ENCODE measurements around the gene PKN1.
"Not testable (repeated sequence)": the region's sequence is repeated elsewhere in the genome, so short reads cannot be mapped to it uniquely, and the experiment has no call there.

PKN1 gene

GRCh38 chr19:14492756-14493337 is 59.7 kb downstream of the PKN1 start:
- DNase-seq = no peak

- DNase-seq = no peak
These were observed 61.3 kb downstream of the PKN1 start for GRCh38 chr19:14494411-14494810.

- no peak for DNase-seq
These were observed 62.0 kb downstream of the PKN1 start for GRCh38 chr19:14494910-14495671.

- DNase-seq = no peak
These were observed 62.5 kb downstream of the PKN1 start for GRCh38 chr19:14495672-14496028.

- peak; percentile 92 to 97 for DNase-seq
These were observed 63.1 kb downstream of the PKN1 start, which contains the start of gene GIPC1 for GRCh38 chr19:14496029-14496833. Gene GIPC1, minus strand, starts transcription at chr19:14496127. Its CDS starts 13,151 bp downstream, at chr19:14482976.

- no peak for DNase-seq
These were observed 63.7 kb downstream of the PKN1 start for GRCh38 chr19:14496834-14497227.

- DNase-seq = no peak
These were observed 64.3 kb downstream of the PKN1 start for GRCh38 chr19:14497228-14497921.

GRCh38 chr19:14502334-14503092 is 69.4 kb downstream of the PKN1 start:
- DNase-seq = no peak

- DNase-seq = no peak
These were observed 70.2 kb downstream of the PKN1 start for GRCh38 chr19:14503285-14503684.

- DNase-seq = not testable (repeated sequence)
These were observed 71.5 kb downstream of the PKN1 start for GRCh38 chr19:14504575-14504974.

- DNase-seq = peak; percentile 15 to 30
These were observed 72.6 kb downstream of the PKN1 start for GRCh38 chr19:14505488-14506239.

- DNase-seq = no peak
These were observed 74.8 kb downstream of the PKN1 start for GRCh38 chr19:14507704-14508542.

GRCh38 chr19:14510311-14511228 is 77.5 kb downstream of the PKN1 start:
- DNase-seq = no peak

- no peak for DNase-seq
These were observed 78.1 kb downstream of the PKN1 start for GRCh38 chr19:14511229-14511593.

- no peak for DNase-seq
These were observed 79.4 kb downstream of the PKN1 start for GRCh38 chr19:14512406-14512961.

- no peak for DNase-seq
These were observed 81.2 kb downstream of the PKN1 start for GRCh38 chr19:14514215-14514863.

GRCh38 chr19:14515501-14516047 is 82.5 kb downstream of the PKN1 start:
- DNase-seq = no peak

GRCh38 chr19:14516048-14516534 is 83.0 kb downstream of the PKN1 start:
- DNase-seq = no peak

Data from NCI-H526 (cell line).